22Rv1 (cell line): ENCODE data around the gene TRIM26.

Experiments used
- ZFX ChIP-seq: fragments of 450-650 bp; IDR thresholded peaks from 2 replicates; pipeline ENCODE4 v1.6.1; 2017; ENCODE audit warnings: antibody characterized with exemption, borderline replicate concordance
- TF ChIP-seq, protein P1 (sequence below): fragments of 450-650 bp; IDR thresholded peaks from 2 replicates; pipeline ENCODE4 v1.5.1; 2017; ENCODE audit warnings: mild to moderate bottlenecking

DNA sequence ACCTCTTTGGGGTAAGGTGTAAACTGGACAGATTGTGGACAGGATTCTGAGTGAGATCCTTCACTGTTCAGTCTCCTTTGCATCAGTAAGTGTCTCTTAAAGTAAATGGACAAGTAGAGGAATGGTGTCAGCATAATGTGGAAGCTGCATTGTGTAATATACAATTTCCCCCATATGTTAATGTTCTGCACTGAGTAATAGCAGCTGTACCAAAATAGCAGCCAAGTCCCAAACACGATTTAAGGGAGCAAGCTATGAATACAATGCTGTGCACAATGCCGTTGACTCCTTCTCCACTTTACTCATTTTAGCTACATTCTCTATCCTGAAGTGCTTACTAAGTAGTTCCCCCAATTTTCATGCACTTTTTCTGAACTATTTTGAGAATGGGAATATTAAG, 21.1 kb upstream of the TRIM26 start:
- TF ChIP-seq, protein P1, sequence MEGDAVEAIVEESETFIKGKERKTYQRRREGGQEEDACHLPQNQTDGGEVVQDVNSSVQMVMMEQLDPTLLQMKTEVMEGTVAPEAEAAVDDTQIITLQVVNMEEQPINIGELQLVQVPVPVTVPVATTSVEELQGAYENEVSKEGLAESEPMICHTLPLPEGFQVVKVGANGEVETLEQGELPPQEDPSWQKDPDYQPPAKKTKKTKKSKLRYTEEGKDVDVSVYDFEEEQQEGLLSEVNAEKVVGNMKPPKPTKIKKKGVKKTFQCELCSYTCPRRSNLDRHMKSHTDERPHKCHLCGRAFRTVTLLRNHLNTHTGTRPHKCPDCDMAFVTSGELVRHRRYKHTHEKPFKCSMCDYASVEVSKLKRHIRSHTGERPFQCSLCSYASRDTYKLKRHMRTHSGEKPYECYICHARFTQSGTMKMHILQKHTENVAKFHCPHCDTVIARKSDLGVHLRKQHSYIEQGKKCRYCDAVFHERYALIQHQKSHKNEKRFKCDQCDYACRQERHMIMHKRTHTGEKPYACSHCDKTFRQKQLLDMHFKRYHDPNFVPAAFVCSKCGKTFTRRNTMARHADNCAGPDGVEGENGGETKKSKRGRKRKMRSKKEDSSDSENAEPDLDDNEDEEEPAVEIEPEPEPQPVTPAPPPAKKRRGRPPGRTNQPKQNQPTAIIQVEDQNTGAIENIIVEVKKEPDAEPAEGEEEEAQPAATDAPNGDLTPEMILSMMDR, result no peak
- no peak for TF ChIP-seq ZFX
